ENCODE results near the gene SMTN. TPM values are rescaled to one million over a fixed set of nuclear protein-coding genes. Genes with fewer than 3 reads are reported as not detected.

The SMTN gene
- total RNA-seq, 1 donor from 2014 or later, result 40.8 TPM

GRCh38 chr22:31040542-31041398 is 40.3 kb upstream of the SMTN start:
- no peak overlapping the region for H3K4me3 Mint-ChIP-seq (ENCODE audit: low read depth)
- H3K27ac Mint-ChIP-seq, result no peak overlapping the region
- no peaks in the 10 kb centered on the region for H3K27me3 Mint-ChIP-seq
- H3K9me3 Mint-ChIP-seq (ENCODE audit: low read depth), result no peaks in the 10 kb centered on the region
- TF ChIP-seq CTCF (IDR thresholded peaks at IDR 0.05; ENCODE audit: unreplicated experiment), result no peak
- H3K36me3 Mint-ChIP-seq (ENCODE audit: insufficient read depth), result no peaks in the 10 kb centered on the region
- DNase-seq (ENCODE audit: low spot score, unreplicated experiment), result no peak
- no peaks in the 10 kb centered on the region for H3K4me1 Mint-ChIP-seq (ENCODE audit: low read depth)

DNA sequence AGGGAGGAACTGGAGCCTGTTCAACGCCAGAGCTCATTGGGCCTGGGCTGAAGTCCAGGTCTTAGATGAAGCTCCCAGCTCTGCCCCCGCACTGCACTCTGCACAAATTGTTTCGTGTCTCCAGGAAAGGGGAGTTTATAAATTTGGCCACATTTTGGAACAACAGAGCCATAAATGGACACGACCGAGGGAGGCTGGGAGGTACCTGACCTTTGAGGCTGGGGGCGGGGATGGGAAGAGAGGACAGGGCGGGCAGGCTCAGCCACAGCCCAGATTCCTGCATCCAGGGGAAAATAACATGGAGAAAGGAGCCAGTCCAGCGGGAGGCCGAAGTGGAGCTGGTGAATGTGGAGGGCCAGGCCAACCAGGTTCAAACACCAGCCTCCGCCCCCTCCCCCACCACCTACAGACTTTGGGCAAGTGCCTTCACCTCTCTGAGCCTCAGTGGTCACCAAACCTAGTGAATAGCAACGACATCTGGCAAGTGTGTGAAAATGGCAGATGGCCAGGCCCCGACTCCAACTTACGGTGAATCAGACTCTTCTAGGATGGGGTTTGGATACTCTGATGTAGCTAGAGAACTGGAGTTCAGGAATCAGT is 36.8 kb upstream of the SMTN start:
- no peak for TF ChIP-seq CTCF (IDR thresholded peaks at IDR 0.05; ENCODE audit: unreplicated experiment)
- no peak overlapping the region for H3K4me3 Mint-ChIP-seq (ENCODE audit: low read depth)
- no peak for DNase-seq (ENCODE audit: low spot score, unreplicated experiment)
- H3K4me1 Mint-ChIP-seq (ENCODE audit: low read depth), result peaks cover 12% of the 10 kb centered on the region
- no peaks in the 10 kb centered on the region for H3K27me3 Mint-ChIP-seq
- H3K36me3 Mint-ChIP-seq (ENCODE audit: insufficient read depth), result no peaks in the 10 kb centered on the region
- H3K9me3 Mint-ChIP-seq (ENCODE audit: low read depth), result peaks cover 3% of the 10 kb centered on the region
- no peak overlapping the region for H3K27ac Mint-ChIP-seq

GRCh38 chr22:31045900-31046538 is 35.1 kb upstream of the SMTN start:
- Mint-ChIP-seq H3K4me1 (ENCODE audit: low read depth) (peaks cover 12% of the 10 kb centered on the region), H3K4me3 (ENCODE audit: low read depth) (no peak overlapping the region), H3K27me3 (no peaks in the 10 kb centered on the region), H3K36me3 (ENCODE audit: insufficient read depth) (no peaks in the 10 kb centered on the region), H3K9me3 (ENCODE audit: low read depth) (peaks cover 3% of the 10 kb centered on the region), H3K27ac (no peak overlapping the region)
- no peak for TF ChIP-seq CTCF (IDR thresholded peaks at IDR 0.05; ENCODE audit: unreplicated experiment)
- DNase-seq (ENCODE audit: low spot score, unreplicated experiment), result no peak

- TF ChIP-seq CTCF (IDR thresholded peaks at IDR 0.05; ENCODE audit: unreplicated experiment), result no peak
- peaks cover 3% of the 10 kb centered on the region for H3K9me3 Mint-ChIP-seq (ENCODE audit: low read depth)
- H3K27ac Mint-ChIP-seq, result peak overlapping the region; percentile 45
- DNase-seq (ENCODE audit: low spot score, unreplicated experiment), result no peak
- no peaks in the 10 kb centered on the region for H3K27me3 Mint-ChIP-seq
- H3K4me3 Mint-ChIP-seq (ENCODE audit: low read depth), result no peak overlapping the region
- H3K4me1 Mint-ChIP-seq (ENCODE audit: low read depth), result peaks cover 12% of the 10 kb centered on the region
- no peaks in the 10 kb centered on the region for H3K36me3 Mint-ChIP-seq (ENCODE audit: insufficient read depth)
Observed at GRCh38 chr22:31046539-31047226, 34.4 kb upstream of the SMTN start.

DNA sequence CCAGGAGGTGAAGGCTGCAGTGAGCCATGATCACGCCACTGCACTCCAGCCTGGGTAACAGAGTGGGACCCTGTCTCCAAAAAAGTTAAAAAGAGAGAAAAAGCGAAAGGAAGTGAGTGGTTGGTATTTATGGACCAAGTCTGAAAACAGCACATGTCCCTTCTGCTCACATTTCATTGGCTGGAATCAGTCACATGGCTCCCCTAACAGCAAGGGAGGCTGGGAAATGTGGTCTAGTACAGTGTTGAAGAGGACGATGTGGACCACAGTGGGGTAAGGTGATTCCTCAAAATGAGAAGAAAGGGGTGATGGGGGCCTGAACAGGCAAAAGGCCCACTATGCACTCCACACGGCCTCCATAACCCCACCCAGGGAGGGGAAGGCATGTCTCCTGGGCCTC is 32.5 kb upstream of the SMTN start:
- no peak for DNase-seq (ENCODE audit: low spot score, unreplicated experiment)
- H3K4me3 Mint-ChIP-seq (ENCODE audit: low read depth), result no peak overlapping the region
- no peak overlapping the region for H3K27ac Mint-ChIP-seq
- peaks cover 12% of the 10 kb centered on the region for H3K4me1 Mint-ChIP-seq (ENCODE audit: low read depth)
- H3K27me3 Mint-ChIP-seq, result no peaks in the 10 kb centered on the region
- H3K36me3 Mint-ChIP-seq (ENCODE audit: insufficient read depth), result no peaks in the 10 kb centered on the region
- no peak for TF ChIP-seq CTCF (IDR thresholded peaks at IDR 0.05; ENCODE audit: unreplicated experiment)
- H3K9me3 Mint-ChIP-seq (ENCODE audit: low read depth), result peaks cover 3% of the 10 kb centered on the region
